GM21360 (cell line): ENCODE measurements around the gene HNRNPA3.
"Not testable (repeated sequence)": the region's sequence is repeated elsewhere in the genome, so short reads cannot be mapped to it uniquely, and the experiment has no call there.

ENCODE experiments used
- ATAC-seq: cut with Tn5 transposase; IDR thresholded peaks from one replicate; pipeline ENCODE4 v1.9.1; 2021; ENCODE audit warnings: mild to moderate bottlenecking, moderate library complexity; ENCODE audit not compliant: unreplicated experiment

The HNRNPA3 gene

GRCh38 chr2:177212106-177212890 is at the start of gene HNRNPA3:
Gene HNRNPA3, plus strand, starts transcription at chr2:177212794. Its CDS starts 6 bp downstream, at chr2:177212800.
- ATAC-seq = peak; percentile 92

- no peak for ATAC-seq
These were observed 48.5 kb upstream of the HNRNPA3 start for GRCh38 chr2:177164131-177164530.

GRCh38 chr2:177164584-177165052 is 48.0 kb upstream of the HNRNPA3 start:
- ATAC-seq = peak; percentile 55

GRCh38 chr2:177165061-177165583 is 47.5 kb upstream of the HNRNPA3 start:
- no peak for ATAC-seq

- peak; percentile 61 for ATAC-seq
These were observed 46.6 kb upstream of the HNRNPA3 start for GRCh38 chr2:177165721-177166711.

- peak; percentile 52 for ATAC-seq
These were observed 42.6 kb upstream of the HNRNPA3 start for GRCh38 chr2:177169810-177170514.

- ATAC-seq = no peak
These were observed 41.2 kb upstream of the HNRNPA3 start for GRCh38 chr2:177171418-177171865.

- ATAC-seq = no peak
These were observed 40.3 kb upstream of the HNRNPA3 start for GRCh38 chr2:177172034-177172880.

- ATAC-seq = no peak
These were observed 38.1 kb upstream of the HNRNPA3 start for GRCh38 chr2:177174486-177174885.

- no peak for ATAC-seq
These were observed 36.5 kb upstream of the HNRNPA3 start for GRCh38 chr2:177175917-177176668.

- ATAC-seq = no peak
These were observed 33.8 kb upstream of the HNRNPA3 start for GRCh38 chr2:177178797-177179196.

- no peak for ATAC-seq
These were observed 33.4 kb upstream of the HNRNPA3 start for GRCh38 chr2:177179227-177179626.

GRCh38 chr2:177179671-177180070 is 32.9 kb upstream of the HNRNPA3 start:
- not testable (repeated sequence) for ATAC-seq

GRCh38 chr2:177180269-177181000 is 32.2 kb upstream of the HNRNPA3 start:
- ATAC-seq = no peak

GRCh38 chr2:177183860-177184259 is 28.7 kb upstream of the HNRNPA3 start:
- ATAC-seq = no peak

GRCh38 chr2:177184606-177185005 is 28.0 kb upstream of the HNRNPA3 start:
- no peak for ATAC-seq

GRCh38 chr2:177186038-177186437 is 26.6 kb upstream of the HNRNPA3 start:
- not testable (repeated sequence) for ATAC-seq

- no peak for ATAC-seq
These were observed 24.8 kb upstream of the HNRNPA3 start for GRCh38 chr2:177187631-177188312.
